GM04504 (cell line): ENCODE results near the gene NCAPH2.
"Not testable (repeated sequence)": the region's sequence is repeated elsewhere in the genome, so short reads cannot be mapped to it uniquely, and the experiment has no call there.

ENCODE experiments used
- DNase-seq: peaks from one replicate; pipeline ENCODE4 v3.0.0-alpha.2; 2012; ENCODE audit warnings: low read depth

NCAPH2 gene

DNA sequence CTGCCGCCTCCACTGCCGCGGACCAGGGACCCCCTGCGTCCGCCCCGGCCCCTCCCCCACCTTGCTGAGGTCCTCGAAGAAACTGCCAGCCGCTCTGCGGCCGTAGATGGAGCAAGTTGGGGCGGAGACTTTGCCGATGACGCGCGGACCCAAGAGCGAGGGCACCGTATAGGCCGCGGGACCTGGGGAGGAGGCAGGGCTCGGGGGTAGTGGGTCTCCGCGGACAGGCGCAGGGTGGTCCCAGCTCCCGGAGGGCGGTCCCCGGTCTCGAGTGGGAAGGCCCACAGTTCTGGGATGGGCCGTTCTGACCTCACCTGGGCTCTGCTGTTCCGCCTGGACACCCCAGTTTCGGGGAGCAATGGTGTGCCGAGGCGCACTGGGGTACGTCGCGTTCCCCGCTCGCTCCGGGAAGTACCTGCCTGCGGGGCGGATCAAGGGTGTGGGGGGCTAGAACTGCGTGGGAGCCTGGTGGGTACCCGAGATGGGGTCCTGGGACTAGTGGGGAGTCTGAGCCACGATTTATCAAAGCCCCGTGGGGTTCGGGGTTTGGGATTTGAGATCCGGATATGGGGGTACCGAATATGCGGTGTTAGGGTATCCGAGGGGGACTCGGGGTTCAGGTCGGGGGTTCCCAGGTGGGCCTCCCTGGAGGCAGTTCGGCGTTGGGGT is 23.0 kb downstream of the NCAPH2 start:
- no peak for DNase-seq

DNA sequence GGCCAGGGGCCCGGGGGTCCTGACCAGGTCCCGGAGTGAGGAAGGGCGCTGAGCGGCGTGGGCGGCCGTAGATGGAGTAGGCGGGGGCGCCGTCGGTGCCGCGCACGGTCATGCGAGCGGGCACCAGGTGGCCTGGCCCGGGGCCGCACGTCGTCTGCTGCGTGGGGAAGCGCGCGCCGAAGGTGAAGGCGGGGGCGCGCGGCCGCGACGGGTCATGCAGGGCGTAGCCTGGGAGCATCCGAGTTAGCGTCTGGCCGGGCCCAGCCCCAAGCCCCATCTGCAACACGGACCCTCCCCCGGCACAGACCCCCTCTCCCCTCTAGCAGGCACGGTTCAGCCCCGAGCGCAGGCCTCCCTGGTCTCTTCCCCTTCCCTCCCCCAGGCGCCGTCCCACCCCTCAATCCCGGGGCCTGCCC is 23.5 kb downstream of the NCAPH2 start:
- no peak for DNase-seq

DNA sequence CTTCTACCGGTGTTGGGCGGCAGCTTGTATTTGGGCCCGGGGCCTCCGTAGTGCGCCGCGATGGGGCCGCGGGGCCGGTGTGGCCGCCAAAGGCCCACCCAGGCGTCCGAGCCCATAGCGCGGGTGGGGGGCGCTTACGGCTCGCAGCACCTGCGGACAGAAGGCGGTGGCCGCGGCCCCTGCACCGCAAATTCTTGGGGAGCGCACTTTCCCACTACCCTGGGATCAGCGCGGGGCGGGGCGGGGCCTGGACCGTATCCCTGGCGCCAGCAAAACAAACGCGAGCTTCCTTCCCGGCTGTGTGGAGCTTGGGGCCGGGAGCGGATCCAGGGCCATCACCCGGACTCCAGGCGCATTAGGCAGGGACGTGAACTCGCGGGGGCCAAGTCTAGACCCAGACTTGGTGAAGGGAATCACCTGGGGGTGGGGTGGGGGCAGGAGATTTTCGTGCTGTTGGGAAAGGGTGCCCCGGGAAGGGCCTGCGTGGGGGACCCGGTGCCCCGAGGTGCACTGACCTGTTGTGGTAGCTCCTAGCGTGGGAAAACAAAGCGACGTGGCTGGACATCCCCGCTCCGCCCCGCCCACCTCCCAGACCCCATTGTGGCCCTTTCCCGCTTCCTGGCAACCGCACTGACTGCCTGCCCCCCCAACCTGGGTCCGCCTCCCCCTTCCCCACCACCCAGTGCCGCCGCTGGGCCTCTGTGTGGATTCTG is 24.1 kb downstream of the NCAPH2 start:
- DNase-seq = no peak

DNA sequence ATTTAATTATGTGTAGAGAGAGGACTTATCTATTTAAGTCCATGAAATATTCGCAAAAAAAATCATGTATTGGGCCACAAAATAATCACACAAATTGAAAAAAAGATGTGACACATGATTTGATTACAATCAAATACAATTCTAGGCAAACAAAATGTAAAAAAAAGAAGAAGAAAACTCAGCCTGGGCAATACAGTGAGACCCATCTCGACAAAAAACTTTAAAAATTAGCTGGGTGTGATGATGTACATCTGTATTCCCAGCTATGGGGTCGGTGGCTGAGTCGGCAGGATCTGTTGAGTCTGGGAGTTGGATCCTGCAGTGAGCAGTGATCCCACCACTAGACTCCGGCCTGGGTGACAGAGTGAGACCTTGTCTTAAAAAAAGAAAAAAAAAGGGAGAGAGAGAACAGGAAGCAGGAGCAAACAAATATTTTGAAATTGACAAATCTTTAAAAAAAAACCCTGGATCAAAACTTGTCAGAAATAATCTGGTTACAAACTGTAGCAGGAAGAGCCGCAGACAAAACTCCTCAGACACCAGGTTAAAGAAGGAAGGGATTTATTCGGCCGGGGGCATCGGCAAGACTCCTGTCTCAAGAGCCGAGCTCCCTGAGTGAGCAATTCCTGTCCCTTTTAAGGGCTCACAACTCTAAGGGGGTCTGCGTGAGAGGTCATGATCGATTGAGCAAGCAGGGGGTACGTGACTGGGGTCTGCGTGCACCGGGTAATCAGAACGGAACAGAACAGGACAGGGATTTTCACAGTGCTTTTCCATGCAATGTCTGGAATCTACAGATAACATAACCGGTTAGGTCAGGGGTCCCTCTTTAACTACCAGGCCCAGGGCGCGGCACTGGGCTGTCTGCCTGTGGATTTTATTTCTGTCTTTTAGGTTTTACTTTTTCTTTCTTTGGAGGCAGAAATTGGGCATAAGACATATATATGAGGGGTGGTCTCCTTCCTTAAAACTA is 25.1 kb downstream of the NCAPH2 start:
- no peak for DNase-seq

DNA sequence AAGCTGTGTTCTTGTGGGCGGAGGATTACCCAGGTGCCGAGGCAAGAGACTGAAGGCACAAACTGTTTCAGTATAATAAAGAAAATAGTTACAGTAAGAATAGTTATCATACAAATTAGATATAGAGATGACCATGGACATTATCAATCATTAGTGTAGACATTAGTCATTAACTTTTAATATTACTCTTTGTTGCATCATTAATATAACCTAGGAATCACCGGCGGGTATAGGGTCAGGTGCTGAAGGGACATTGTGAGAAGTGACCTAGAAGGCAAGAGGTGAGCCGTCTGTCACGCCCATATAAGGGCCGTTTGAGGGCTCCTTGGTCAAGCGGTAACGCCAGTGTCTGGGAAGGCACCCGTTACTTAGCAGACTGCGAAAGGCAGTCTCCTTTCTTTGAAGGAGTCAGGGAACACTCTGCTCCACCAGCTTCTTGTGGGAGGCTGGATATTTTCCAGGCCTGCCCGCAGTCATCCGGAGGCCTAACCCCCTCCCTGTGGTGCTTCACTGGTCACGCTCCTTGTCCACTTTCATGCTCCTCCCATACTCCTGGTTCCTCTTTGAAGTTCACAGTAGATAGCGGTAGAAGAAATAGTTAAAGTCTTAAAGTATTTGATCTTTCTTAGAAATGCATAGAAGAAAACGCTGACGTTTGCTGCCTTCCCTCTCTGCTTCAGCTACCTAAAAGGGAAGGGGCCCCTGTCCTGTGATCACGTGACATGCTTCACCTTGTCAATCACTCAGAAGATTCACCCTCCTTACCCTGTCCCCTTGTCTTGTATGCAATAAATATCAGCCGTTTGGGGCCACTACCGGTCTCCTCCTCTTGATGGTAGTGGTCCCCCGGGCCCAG is 26.1 kb downstream of the NCAPH2 start:
- not testable (repeated sequence) for DNase-seq

DNA sequence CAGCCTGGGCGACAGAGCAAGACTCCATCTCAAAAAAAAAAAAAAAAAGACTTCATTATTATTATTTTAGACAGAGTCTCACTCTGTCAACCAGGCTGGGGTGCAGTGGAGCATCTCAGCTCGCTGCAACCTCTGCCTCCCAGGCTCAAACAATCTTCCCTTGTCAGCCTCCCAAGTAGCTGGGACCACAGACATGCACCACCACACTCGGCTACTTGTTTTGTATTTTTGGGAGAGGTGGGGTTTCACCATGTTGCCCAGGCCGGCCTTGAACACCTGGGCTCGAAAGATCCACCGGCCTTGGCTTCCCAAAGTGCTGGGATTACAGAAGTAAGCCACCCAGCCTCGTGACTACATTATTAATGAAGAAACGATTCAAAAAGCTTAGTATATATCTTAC is 27.1 kb downstream of the NCAPH2 start:
- no peak for DNase-seq

DNA sequence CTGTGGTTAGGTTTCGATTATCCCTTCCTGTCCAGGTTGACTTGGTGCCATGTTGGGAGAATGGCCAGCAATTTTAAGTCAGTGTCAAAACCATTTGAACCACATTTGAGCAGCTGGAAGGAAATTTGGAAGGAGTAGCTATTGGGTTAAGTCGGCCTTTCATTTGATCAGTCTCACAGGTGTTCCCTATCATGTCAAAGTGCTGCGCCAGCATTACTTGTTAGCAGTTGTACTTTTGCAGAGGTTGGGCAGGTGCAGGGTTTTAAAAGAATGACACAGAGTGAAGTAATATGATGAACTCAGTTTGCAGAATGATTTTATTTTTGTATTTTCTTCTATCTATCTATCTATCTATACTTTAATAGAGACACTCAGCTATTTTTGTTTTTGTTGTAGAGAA is 28.2 kb downstream of the NCAPH2 start:
- no peak for DNase-seq

DNA sequence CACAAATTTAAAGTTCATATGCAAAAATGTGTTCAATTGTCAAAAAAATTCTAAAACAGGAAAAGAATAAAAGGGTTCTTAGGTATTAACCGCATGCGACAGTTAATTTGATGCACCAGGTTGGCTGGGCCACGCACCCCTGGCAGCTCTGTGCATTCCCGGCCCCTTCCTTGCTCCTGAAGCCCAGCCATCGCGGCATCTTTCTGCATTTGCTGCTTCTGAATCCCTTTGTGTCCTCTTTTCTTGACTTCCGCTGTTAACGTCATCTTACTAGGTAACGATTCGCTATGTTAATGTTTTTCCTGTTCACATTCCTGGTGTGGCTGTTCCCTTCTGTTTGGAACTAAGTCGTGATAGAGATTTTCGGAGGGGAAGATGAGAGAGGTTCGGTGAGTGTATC is 29.7 kb downstream of the NCAPH2 start:
- no peak for DNase-seq

DNA sequence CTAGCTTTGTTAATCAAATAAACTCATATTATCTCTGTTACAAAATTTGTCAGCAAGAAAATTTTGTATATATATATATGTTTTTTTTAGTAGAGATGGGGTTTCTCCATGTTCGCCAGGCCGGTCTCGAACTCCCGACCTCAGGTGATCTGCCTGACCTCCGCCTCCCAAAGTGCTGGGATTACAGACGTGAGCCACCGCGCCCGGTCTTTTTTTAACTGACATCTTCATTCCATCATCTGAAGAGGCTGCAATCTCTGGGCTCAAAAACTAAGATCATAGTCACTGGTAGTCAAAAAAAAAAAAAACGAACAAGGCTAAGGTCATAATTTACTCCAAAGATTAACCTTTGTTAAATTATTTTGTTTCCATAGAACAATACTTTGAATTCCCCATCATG is 32.4 kb downstream of the NCAPH2 start:
- DNase-seq = no peak

DNA sequence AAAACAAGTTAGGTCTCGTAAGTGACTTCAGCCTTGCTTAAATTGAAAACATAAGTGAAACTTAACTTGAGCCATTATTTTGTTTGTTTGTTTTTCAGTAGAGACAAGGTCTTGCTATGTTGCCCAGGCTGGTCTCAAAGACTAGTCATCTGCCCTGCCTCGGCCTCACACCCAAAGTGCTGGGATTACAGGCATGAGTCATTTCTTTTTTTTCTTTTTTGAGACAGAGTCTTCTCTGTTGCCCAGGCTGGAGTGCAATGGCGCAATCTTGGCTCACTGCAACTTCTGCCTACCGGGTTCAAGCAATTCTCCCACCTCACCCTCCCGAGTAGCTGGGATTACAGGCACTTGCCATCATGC is 33.6 kb downstream of the NCAPH2 start:
- peak; percentile 81 for DNase-seq

DNA sequence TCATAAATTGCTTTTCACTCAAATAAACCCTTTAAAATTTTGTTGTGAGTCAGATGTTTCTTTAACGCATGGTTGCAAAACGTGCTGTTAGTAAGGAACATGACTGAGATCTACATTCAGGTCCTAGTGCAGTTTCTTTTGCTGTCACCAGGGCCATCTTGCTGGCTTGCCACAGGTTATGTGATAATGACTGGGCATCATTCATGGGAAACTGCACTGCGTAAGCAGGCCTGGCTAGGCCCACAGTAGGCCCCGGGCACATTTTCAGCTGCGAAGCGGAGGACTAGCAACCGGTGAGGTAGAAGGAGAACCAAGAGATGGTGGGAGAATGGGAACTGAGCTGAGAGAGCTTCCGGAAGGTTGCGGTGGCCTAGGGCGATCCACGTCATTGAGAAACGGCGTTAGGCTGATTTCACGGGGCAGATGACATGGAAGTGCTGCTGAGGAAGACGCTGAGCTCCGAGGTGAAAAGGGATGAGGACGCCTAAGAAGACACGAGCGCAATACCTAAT is 34.4 kb downstream of the NCAPH2 start:
- DNase-seq = no peak

DNA sequence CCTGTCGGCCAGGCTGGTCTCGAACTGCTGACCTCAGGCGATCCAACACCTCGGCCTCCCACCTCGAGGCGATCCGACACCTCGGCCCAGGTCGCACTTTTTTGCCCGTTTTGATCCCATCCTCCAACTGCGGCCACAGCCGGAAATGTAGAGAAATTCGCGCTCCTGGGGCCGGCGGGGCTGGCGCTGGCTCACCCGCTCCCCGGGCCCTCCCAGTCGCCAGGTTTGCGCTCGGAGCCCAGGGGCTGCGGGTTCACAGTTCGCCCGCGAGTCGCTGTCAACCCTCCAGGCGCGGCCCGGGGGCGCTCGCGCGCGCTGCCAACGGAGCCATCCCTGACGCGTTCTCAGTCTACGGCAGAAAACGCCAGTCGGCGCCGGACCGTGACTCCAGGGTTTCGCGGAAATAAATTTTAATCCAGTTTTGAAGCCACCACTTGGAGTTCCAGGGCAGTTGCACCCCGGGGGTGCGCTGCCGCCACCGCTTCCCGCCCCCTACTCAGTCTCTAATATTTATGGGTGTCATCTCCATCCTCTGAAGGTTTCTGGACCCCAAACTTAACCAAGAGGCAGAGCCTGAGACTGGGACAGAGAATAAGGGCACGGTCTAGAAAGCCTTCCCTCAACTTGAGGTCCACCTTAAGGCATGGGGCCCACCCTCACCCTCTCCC is 36.2 kb downstream of the NCAPH2 start:
- no peak for DNase-seq

DNA sequence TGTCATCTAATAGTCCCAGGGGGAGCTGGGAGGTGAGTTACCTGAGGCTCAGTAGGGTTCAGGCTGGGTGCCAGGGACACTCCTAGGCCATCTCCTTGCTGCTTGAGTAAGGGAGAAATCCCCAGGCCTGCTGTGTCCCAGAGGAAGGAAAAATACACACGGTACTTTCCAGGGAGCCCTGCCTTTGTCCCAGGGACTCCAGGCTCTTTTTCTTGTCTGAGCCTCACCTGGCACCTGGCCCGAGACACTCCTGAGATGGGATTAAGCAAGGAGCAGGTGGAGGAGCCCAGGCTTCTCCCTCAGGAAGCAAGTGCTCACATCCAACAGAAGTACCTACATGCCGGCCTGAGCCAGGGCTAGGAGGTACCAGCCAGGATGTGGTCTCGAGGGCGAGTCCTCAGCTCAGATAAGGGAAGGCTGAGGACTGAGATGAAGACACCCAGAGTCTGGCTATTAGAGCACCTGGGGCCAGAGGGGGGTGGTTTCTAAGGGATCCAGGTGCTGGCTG is 36.8 kb downstream of the NCAPH2 start:
- no peak for DNase-seq

DNA sequence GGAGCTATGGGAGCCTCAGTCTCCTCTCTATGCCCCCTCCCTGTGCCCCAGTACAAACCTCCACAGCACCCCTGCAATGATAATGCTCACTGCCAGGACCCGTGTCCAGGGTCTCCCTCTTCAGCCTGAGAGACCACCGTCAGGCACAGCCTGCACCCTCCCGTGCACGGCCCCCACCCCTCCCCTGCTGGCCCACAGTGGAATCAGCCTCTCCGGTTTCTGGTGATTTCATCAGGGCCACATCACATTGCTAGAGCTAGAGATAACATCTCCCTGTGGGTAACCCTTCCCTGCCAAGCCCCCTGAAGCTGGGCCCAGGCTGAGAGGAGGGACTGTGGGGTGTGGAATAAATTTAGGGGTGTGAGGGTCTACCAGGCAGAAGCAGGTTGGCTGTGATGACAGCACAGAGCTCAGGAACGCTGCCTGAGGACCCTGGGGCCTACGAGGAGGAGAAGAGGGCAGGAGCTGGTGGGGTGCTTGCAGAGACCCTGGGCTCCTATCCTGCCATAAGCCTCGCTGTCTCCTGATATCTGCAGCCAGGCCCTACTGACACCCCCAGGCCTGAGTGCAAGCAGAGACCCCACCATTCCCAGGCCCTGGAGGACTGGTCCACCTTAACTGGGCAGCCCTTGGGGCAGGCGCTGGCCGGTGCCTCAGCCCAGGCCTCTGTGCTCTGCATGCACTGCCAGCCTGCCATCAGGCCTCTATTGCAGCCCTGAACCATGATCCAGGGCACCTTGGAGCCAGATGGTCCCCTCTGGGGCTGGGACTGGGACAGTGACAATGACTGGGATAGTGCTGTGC is 37.7 kb downstream of the NCAPH2 start, which contains the start of gene KLHDC7B:
Gene KLHDC7B, plus strand, starts transcription at position 378 of the 804 bp plus-strand sequence. Its CDS starts 345 bp downstream, at position 723.
- DNase-seq = no peak

DNA sequence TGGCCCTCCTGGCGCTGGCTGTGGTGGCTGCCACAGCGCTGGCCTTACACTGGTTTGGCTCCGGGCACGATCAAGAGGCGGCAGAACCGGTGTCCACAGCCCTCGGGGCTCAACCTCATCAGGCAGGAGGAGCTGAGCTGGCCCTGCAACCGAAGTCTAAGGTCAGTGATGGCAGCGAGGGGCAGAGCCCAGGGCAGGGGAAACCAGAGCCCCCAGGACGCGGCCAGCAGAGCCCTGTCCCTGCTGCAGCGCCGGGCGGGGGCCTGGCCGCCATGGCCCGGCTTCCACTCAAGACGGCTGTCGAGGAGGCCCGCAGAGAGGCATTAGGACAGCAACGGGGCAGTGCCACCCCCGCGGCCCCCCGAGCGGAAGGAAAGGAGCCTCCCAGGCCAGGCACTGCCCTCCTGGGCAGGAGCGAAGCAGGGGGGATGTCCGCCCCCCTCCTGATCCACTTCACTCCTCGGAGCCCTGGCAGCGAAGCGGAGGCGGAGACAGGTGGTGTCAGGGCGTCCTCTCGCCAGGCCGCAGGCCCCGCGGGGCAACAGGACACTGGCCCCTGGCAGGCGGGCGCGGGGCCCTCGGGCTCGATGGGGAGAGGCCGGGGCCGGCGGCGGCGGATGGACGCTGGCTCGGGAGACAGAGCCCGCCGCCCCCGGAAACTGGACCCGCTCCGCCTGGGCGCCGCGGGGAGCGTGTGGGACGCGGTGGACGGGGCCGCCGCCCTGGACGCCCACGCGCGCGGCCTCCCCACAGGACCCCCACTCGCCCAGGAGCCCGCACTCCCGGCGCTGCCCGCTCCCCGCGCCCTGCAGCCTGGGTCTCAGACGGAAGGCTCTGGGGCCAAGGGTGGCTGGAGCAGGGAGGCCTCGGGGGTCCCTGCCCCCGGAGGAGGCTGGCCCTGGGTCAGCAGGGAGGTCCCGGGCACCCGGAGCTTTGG is 38.6 kb downstream of the NCAPH2 start:
- no peak for DNase-seq

DNA sequence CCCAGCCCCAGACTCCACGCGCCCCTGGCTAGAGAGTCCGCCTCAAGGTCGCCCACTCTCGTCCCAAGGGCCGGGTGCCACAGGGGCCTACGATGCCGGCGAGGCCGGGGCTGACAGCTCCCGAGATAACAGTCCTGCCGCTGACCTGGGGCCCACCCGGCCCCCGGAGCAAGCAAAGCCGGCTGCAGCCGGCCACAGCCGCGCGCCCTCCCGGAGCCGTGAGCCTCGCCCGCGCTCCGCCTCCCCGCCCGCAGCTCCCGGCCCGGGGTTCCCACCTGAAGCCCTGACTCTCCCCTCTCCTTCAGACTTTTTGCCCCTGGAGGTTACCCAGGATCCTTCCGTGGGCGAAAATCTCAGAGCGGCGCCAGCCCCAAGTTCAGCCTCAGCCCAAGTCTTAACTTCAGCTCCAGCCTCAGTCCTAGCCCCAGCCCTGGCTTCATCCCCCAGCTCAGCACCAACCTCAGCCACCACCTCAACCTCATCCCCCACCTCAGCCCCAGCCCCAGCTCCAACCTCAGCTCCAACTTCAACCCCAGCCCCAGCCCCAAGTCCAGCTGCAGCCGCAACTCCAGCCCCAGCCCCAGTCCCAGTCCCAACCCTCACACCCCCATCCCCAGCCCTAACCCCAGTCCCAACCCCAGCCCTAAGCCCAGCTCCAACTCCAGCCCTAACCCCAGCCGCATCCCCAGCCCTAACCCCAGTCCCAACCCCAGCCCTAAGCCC is 39.4 kb downstream of the NCAPH2 start:
- no peak for DNase-seq

DNA sequence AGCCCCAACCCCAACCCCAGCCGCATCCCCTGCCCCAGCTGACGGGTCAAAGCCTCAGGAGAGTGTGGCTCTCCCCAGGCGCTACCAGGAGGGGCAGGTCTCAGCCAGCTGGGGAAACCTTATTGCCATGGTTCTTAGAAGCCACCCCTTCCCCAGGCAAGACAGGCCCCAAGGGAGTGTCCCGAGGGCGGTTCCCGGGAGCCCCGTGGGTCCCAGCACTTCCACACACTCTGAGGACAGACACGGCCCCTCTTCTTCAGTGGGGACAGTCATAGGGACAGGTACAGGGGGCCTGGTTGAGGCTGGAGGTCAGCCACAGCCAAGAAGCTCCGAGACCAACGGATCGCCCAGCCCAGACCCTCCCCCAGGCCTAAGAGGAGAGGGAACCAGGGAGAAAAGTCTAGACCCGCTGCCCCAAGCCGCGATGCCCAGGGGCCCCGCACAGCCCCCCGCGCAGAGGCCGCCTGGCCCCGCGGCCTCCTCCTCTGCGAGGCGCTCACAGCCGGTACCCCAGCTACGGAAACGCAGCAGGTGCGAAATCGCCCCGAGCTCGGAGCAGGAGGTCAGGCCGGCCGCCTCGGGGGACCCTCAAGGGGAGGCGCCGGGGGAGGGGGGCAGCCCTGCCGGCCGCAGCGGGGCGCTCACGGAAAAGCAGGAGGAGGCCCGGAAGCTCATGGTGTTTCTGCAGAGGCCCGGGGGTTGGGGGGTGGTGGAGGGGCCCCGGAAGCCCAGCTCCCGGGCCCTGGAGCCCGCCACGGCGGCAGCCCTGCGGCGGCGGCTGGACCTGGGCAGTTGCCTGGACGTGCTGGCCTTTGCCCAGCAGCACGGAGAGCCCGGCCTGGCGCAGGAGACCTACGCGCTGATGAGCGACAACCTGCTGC is 40.3 kb downstream of the NCAPH2 start:
- DNase-seq = no peak
